Keratinocyte (primary cell): ENCODE results near the gene PCDH20. TPM values are rescaled to one million over a fixed set of nuclear protein-coding genes. Genes with fewer than 3 reads are reported as not detected.

Experiments used
- DNase-seq: peaks from one replicate; pipeline ENCODE4 v3.0.0-alpha.2; 2011; ENCODE audit warnings: low read depth, missing footprints, low spot score
- FAIRE-seq: peaks from 2 replicates; lab custom pipeline; 2011; peaks lifted over from hg19 to GRCh38; lab: Jason Lieb, UNC
- H2AFZ ChIP-seq: 2 replicates; pipeline ENCODE4 v1.6.0; 2012; ENCODE audit warnings: low read length, control low read depth, inconsistent platforms; ENCODE audit not compliant: control insufficient read depth
- H3K27ac ChIP-seq: 2 replicates; pipeline ENCODE4 v1.5.1; 2011; ENCODE audit warnings: low read length; ENCODE audit not compliant: control insufficient read depth, insufficient read depth
- H3K27me3 ChIP-seq: 3 replicates; pipeline ENCODE4 v1.6.0; 2011; ENCODE audit warnings: low read length; ENCODE audit not compliant: control insufficient read depth, insufficient read depth; ENCODE audit errors: extremely low read depth
- H3K36me3 ChIP-seq, 2 experiments: 2 replicates in 1 of 2; 3 replicates in 1 of 2; pipeline ENCODE4 v1.5.1; 2011; ENCODE audit warnings: low read length in 2 of 2, mild to moderate bottlenecking in 1 of 2; ENCODE audit not compliant: control insufficient read depth in 2 of 2, insufficient read depth in 2 of 2; ENCODE audit errors: extremely low read depth in 1 of 2
- H3K4me1 ChIP-seq: 3 replicates; pipeline ENCODE4 v1.5.1; 2011; ENCODE audit warnings: low read length; ENCODE audit not compliant: control insufficient read depth, insufficient read depth; ENCODE audit errors: extremely low read depth
- H3K4me2 ChIP-seq: 3 replicates; pipeline ENCODE4 v1.6.0; 2011; ENCODE audit warnings: low read depth, low read length; ENCODE audit not compliant: control insufficient read depth, insufficient read depth; ENCODE audit errors: extremely low read depth
- H3K4me3 ChIP-seq, 3 experiments: fragments of 200-600 bp in 1 of 3; sonication (generic) in 1 of 3; 2 replicates in 2 of 3; 3 replicates in 1 of 3; pipeline ENCODE4 v1.5.1; 2011 to 2016; ENCODE audit warnings: low read length in 3 of 3, mild to moderate bottlenecking in 3 of 3, control low read depth in 2 of 3, inconsistent platforms in 1 of 3, low read depth in 1 of 3, mixed read lengths in 1 of 3, mixed run types in 1 of 3, moderate library complexity in 1 of 3; ENCODE audit not compliant: control insufficient read depth in 2 of 3, insufficient read depth in 2 of 3; ENCODE audit errors: extremely low read depth in 1 of 3
- H3K79me2 ChIP-seq: 2 replicates; pipeline ENCODE4 v1.6.0; 2012; ENCODE audit warnings: low read length; ENCODE audit not compliant: control insufficient read depth, insufficient read depth
- H3K9ac ChIP-seq: 3 replicates; pipeline ENCODE4 v1.6.0; 2011; ENCODE audit warnings: low read length; ENCODE audit not compliant: control insufficient read depth, insufficient read depth; ENCODE audit errors: extremely low read depth
- H3K9me1 ChIP-seq: 3 replicates; pipeline ENCODE4 v1.6.0; 2011; ENCODE audit warnings: low read length; ENCODE audit not compliant: control insufficient read depth, insufficient read depth; ENCODE audit errors: extremely low read depth
- H3K9me3 ChIP-seq: 2 replicates; pipeline ENCODE4 v1.5.1; 2012; ENCODE audit warnings: low read depth, low read length; ENCODE audit not compliant: control insufficient read depth
- H4K20me1 ChIP-seq: 3 replicates; pipeline ENCODE4 v1.6.0; 2011; ENCODE audit warnings: low read length; ENCODE audit not compliant: control insufficient read depth, insufficient read depth; ENCODE audit errors: extremely low read depth
- CTCF ChIP-seq, 3 experiments: IDR thresholded peaks in 1 of 3; conservative IDR thresholded peaks in 1 of 3; optimal IDR thresholded peaks in 1 of 3; 2 replicates in 2 of 3; 3 replicates in 1 of 3; pipeline versions ENCODE3 to v1.5.1; 2011; ENCODE audit warnings: low read length in 3 of 3, mild to moderate bottlenecking in 3 of 3, moderate library complexity in 2 of 3, control low read depth in 1 of 3, inconsistent platforms in 1 of 3; ENCODE audit not compliant: insufficient read depth in 2 of 3; ENCODE audit errors: extremely low read depth in 1 of 3
- EZH2 ChIP-seq: IDR thresholded peaks from one replicate; pipeline ENCODE4 v1.6.1; 2012; ENCODE audit warnings: inconsistent platforms, mild to moderate bottlenecking, low read length, moderate library complexity
- dilution Hi-C: fragments of 300-500 bp; cut with MboI; formaldehyde crosslinking; loops from one replicate; pipeline ENCODE4 v1.7.0; 2020; ENCODE audit warnings: low sequenced_read_pairs; ENCODE audit not compliant: extremely low pct_ligation_motif_present
- polyA plus RNA-seq, 5 experiments: library from polyadenylated mRNA; depleted of rRNA in 3 of 5; stranded (reverse) in 3 of 5; stranded (forward) in 1 of 5; unstranded in 1 of 5; fragments of >200 nt; gene quantifications; 1 replicate in 1 of 5; 2 replicates in 3 of 5; 3 replicates in 1 of 5; pipeline versions ENCODE4 v1.2.1 to v1.2.3, GENCODE V29; 2011 to 2012; ENCODE audit warnings: missing spikeins in 2 of 5, low read depth in 1 of 5, low replicate concordance in 1 of 5

The PCDH20 gene
- polyA plus RNA-seq, 1 donor (not counting 4 experiments of a cell fraction or from before 2014, with no cell fraction given) = not detected

GRCh38 chr13:61453121-61453520 is 37.5 kb upstream of the PCDH20 start:
- dilution Hi-C loops = no loop called here
- Histone ChIP-seq H3K36me3 (no peaks in the 10 kb centered on the region), H2AFZ (no peak overlapping the region), H3K4me1 (no peaks in the 10 kb centered on the region), H3K9me3 (no peaks in the 10 kb centered on the region), H3K79me2 (no peaks in the 10 kb centered on the region), H3K9me1 (no peaks in the 10 kb centered on the region), H3K4me2 (no peak overlapping the region), H3K4me3 (no peak overlapping the region), H3K27ac (no peak overlapping the region), H3K9ac (no peak overlapping the region), H3K27me3 (no peaks in the 10 kb centered on the region), H4K20me1 (no peaks in the 10 kb centered on the region)
- DNase-seq (no peak), FAIRE-seq (no peak)
- TF ChIP-seq EZH2 (no peak), CTCF (optimal IDR thresholded peaks at IDR 0.05 in 1 of 3, IDR thresholded peaks at IDR 0.05 in 1 of 3, conservative IDR thresholded peaks at IDR 0.05 in 1 of 3; ENCODE audit: extremely low read depth in 1 of 3, insufficient read depth in 2 of 3, low read length in 3 of 3) (no peak)

- DNase-seq = no peak
- Histone ChIP-seq H3K4me1 (no peaks in the 10 kb centered on the region), H3K9me1 (no peaks in the 10 kb centered on the region), H4K20me1 (no peaks in the 10 kb centered on the region), H3K4me3 (no peak overlapping the region), H3K9me3 (no peaks in the 10 kb centered on the region), H3K36me3 (no peaks in the 10 kb centered on the region), H3K27ac (no peak overlapping the region), H3K9ac (no peak overlapping the region), H3K4me2 (no peak overlapping the region), H3K79me2 (no peaks in the 10 kb centered on the region), H2AFZ (no peak overlapping the region), H3K27me3 (no peaks in the 10 kb centered on the region)
- dilution Hi-C loops = no loop called here
- FAIRE-seq = no peak
- no peak for TF ChIP-seq CTCF (optimal IDR thresholded peaks at IDR 0.05 in 1 of 3, IDR thresholded peaks at IDR 0.05 in 1 of 3, conservative IDR thresholded peaks at IDR 0.05 in 1 of 3; ENCODE audit: extremely low read depth in 1 of 3, insufficient read depth in 2 of 3, low read length in 3 of 3)
- TF ChIP-seq EZH2 = no peak
These were observed 16.4 kb upstream of the PCDH20 start for GRCh38 chr13:61432029-61432428.
